ENCODE data around the gene FCHO1.
"Not testable (repeated sequence)": the region's sequence is repeated elsewhere in the genome, so short reads cannot be mapped to it uniquely, and the experiment has no call there.

- not testable (repeated sequence) for TF ChIP-seq SIN3A (IDR thresholded peaks at IDR 0.05; ENCODE audit: low read depth, low read length); TAF1 (IDR thresholded peaks at IDR 0.05; ENCODE audit: borderline replicate concordance, low read depth, low read length)
These were observed 47.3 kb downstream of the FCHO1 start for GRCh38 chr19:17798599-17798998.

Data from GM12878 (cell line).